ENCODE results near the gene PLB1.

DNA sequence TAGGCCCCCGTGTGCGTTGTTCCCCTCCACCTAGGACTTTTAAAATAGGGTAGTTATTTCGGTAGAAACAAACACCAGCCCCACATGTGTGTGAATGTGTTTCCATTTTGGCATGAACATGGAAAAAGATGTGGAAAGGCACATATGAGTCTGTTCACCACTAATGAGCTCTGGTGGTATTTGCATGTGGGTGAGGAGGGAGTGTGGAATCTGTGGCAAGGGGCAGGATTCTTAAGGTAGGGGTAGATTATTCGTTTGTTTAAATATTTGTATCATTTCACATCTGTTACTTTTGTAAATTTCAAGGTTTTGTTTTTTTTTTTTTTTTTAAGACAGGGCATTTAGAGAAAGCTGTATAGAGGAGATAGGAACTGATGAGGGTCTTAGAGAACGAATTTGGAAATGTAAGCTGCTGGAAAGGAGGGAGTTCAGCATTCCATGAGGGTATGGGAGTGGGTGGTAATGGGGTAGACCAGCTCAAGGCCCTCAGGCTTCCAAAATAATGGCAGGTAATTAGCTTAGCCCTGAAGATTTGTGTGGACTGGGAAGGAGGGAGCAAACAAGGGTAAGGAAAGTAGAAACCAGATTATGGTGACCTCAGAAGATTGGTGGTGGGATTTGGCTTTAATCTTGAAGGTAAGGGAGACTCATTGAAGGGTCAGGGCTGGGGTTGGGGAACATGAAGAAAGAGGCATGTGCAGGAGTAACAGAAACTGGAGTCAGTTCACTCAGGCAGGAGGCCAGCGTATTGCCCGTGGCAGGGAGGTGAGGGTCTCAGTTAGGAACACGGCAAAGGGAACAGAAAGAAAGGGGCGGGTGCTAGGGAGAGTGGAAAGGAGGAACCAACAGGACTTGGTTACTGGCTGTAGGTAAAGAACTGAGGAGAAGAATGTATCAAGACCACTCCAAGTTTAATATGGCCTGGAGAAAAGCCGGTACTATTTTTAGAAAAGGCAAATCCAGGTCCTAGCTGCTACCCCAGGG, 123.6 kb downstream of the PLB1 start:
- TF ChIP-seq POLR2AphosphoS5 (IDR thresholded peaks at IDR 0.05; ENCODE audit: insufficient read depth in 1 of 2, low read depth in 1 of 2) (no peak), POLR2A (IDR thresholded peaks at IDR 0.05) (no peak)
- TF ChIP-seq, protein P1, sequence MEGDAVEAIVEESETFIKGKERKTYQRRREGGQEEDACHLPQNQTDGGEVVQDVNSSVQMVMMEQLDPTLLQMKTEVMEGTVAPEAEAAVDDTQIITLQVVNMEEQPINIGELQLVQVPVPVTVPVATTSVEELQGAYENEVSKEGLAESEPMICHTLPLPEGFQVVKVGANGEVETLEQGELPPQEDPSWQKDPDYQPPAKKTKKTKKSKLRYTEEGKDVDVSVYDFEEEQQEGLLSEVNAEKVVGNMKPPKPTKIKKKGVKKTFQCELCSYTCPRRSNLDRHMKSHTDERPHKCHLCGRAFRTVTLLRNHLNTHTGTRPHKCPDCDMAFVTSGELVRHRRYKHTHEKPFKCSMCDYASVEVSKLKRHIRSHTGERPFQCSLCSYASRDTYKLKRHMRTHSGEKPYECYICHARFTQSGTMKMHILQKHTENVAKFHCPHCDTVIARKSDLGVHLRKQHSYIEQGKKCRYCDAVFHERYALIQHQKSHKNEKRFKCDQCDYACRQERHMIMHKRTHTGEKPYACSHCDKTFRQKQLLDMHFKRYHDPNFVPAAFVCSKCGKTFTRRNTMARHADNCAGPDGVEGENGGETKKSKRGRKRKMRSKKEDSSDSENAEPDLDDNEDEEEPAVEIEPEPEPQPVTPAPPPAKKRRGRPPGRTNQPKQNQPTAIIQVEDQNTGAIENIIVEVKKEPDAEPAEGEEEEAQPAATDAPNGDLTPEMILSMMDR (IDR thresholded peaks at IDR 0.05): no peak
